PFSK-1 (cell line): ENCODE results near the gene PXDN.

ENCODE experiments used
- POLR2AphosphoS5 ChIP-seq: IDR thresholded peaks from 2 replicates; pipeline ENCODE4 v1.6.1; 2012; ENCODE audit warnings: low read depth, mild to moderate bottlenecking, control low read depth, low read length, moderate library complexity
- SIN3A ChIP-seq: IDR thresholded peaks from 2 replicates; pipeline ENCODE4 v1.6.1; 2012; ENCODE audit warnings: mild to moderate bottlenecking, low read length, moderate library complexity, borderline replicate concordance; ENCODE audit not compliant: insufficient read depth
- TF ChIP-seq, protein P1 (sequence below), 2 experiments: IDR thresholded peaks; 2 replicates each; pipeline versions ENCODE4 v1.6.1 to v1.8.0; 2011 to 2012; ENCODE audit warnings: low read depth in 2 of 2, low read length in 2 of 2, control low read depth in 1 of 2, inconsistent platforms in 1 of 2, mild to moderate bottlenecking in 1 of 2, moderate library complexity in 1 of 2; ENCODE audit not compliant: insufficient read depth in 1 of 2

DNA sequence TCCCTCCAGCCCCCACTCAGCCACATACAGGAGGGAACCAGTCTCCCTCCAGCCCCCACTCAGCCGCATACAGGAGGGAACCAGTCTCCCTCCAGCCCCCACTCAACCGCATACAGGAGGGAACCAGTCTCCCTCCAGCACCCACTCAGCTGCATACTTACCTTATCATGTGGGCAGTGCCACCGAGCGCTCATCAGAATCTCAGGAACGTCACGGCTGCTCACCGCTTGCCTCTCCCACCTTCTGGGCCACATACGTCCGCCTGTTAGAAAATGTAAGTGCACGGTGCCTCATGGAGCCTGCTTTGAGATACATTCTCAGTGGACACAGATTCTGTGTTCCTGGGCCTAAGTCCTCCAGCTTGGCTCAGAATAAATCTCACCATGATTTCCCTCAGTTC lies 124.8 kb downstream of the PXDN start:
- TF ChIP-seq SIN3A (no peak), POLR2AphosphoS5 (no peak)
- TF ChIP-seq, protein P1, sequence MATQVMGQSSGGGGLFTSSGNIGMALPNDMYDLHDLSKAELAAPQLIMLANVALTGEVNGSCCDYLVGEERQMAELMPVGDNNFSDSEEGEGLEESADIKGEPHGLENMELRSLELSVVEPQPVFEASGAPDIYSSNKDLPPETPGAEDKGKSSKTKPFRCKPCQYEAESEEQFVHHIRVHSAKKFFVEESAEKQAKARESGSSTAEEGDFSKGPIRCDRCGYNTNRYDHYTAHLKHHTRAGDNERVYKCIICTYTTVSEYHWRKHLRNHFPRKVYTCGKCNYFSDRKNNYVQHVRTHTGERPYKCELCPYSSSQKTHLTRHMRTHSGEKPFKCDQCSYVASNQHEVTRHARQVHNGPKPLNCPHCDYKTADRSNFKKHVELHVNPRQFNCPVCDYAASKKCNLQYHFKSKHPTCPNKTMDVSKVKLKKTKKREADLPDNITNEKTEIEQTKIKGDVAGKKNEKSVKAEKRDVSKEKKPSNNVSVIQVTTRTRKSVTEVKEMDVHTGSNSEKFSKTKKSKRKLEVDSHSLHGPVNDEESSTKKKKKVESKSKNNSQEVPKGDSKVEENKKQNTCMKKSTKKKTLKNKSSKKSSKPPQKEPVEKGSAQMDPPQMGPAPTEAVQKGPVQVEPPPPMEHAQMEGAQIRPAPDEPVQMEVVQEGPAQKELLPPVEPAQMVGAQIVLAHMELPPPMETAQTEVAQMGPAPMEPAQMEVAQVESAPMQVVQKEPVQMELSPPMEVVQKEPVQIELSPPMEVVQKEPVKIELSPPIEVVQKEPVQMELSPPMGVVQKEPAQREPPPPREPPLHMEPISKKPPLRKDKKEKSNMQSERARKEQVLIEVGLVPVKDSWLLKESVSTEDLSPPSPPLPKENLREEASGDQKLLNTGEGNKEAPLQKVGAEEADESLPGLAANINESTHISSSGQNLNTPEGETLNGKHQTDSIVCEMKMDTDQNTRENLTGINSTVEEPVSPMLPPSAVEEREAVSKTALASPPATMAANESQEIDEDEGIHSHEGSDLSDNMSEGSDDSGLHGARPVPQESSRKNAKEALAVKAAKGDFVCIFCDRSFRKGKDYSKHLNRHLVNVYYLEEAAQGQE (IDR thresholded peaks at IDR 0.05; ENCODE audit: insufficient read depth in 1 of 2, low read depth in 2 of 2, low read length in 2 of 2) = no peak
